Hematopoietic multipotent progenitor cell (in vitro differentiated cells): ENCODE results near the gene TMEM254. TPM values are rescaled to one million over a fixed set of nuclear protein-coding genes. Genes with fewer than 3 reads are reported as not detected.
"Not testable (repeated sequence)": the region's sequence is repeated elsewhere in the genome, so short reads cannot be mapped to it uniquely, and the experiment has no call there.

Experiments used
- DNase-seq, 3 donors: peaks; one replicate each; pipeline ENCODE4 v3.0.0-alpha.2; 2011 to 2015; ENCODE audit warnings: low read depth in 2 of 3, low spot score in 2 of 3
- total RNA-seq: library from RNA; depleted of rRNA; stranded (reverse); fragments of >200 nt; gene quantifications from one replicate; pipeline ENCODE4 v1.2.3, GENCODE V29; 2012

TMEM254 gene
- total RNA-seq, 1 donor, result 16.7 TPM

- DNase-seq, result no peak
Observed at GRCh38 chr10:80131499-80131901, 53.0 kb downstream of the TMEM254 start.

DNA sequence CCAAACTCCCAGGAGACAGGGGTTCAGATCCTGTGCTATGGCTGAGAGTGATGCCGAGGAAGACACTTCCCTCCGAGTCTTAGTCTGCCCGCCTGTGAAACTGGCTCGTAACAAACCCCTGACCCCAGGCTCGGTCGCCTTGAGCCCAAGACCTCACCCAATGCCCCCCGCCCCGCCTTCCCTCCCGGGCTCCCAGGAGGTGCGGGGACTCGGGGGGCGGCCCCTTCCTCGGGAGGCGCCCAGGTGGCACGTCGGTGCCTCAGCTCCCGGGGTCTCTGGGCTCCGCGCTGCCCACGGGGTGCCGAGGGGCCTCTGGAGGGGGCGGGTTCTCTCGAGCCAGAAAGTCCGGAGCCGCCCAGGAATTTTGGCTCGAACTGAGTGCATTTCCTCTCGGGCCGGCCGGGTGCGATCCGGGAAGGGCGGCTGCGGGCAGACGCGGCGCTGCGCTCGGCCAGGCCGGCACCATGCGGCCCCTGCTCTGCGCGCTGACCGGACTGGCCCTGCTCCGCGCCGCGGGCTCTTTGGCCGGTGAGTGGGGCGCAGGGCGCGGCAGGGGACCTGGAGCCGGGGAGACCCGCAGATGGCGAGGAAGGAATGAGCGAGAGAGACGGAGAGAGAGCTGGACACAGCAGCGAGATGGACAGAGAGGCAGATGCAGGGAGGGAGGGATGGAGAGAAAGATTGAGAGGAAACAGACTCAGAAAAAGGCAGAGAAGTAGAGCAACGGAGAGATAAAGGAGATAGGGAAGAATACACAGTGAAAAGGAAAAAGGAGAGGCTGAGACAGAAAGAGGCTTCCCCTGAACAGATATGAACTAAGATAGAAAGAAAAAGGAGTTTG lies 54.1 kb downstream of the TMEM254 start, which contains the start of gene PLAC9:
Gene PLAC9, plus strand, starts transcription at position 432 of the 841 bp plus-strand sequence. Its CDS starts 33 bp downstream, at position 465.
- DNase-seq, result no peak

GRCh38 chr10:80133206-80133605 lies 54.7 kb downstream of the TMEM254 start:
- DNase-seq, result no peak

GRCh38 chr10:80133687-80134086 lies 55.2 kb downstream of the TMEM254 start:
- not testable (repeated sequence) for DNase-seq

GRCh38 chr10:80136134-80136571 lies 57.7 kb downstream of the TMEM254 start:
- DNase-seq, result no peak

DNA sequence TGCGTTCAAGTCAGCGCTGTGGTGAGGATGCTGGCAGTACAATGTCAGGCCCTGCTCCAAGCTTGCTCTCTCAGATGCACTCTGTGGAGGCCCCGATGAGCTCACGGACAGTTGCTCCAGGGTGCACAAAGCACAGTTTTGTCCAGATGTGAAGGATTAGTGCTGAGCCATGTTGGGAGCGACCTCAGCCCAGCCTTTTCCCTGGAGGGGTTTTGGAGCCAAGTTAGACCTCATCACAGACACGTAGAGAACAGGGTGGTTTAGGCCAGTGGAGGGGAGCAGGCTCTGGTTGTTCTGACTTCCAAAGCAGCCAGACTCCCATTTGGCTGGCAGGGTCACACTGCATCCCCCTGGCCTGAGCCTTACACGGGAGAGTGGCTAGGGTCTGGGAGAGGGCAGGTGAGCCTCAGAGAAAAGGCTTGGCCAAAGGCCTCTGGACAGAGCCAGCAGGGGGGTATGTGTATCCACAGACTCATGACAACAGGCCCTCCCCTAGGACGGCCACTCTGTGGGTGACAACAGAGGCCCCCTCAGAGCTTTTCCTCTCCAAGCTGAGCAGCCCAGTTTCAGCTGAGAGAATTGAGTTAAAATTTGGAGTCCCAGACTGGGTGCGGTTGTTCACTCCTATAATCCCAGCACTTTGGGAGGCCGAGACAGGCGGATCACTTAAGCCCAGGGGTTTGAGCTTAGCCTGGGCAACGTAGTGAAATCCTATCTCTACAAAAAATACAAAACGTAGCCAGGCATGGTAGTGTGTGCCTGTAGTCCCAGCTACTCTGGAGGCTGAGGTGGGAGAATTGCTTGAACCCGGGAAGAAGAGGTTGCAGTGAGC lies 58.8 kb downstream of the TMEM254 start:
- no peak for DNase-seq

GRCh38 chr10:80137920-80138319 lies 59.5 kb downstream of the TMEM254 start:
- DNase-seq, result no peak

- no peak for DNase-seq
Observed at GRCh38 chr10:80139265-80139664, 60.8 kb downstream of the TMEM254 start.

DNA sequence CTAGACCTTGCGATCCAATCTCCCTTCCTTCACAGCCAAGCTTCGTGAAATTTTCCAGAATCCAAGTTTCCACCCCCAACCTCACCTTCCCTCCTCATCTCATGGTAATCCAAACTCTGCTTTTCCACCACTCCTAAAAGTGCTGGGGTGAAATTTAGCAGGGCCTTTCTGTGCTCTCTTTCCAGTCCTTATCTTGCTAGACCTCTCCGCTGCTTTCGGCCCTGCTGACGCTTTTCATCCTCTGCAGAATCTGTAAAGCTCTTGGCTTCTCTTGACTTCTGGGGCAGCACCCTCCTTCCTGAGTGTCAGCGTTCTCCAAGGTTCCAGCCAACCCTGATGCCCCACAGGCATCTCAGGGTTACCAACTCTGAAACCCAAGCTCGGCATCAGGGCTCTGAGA lies 61.8 kb downstream of the TMEM254 start:
- no peak for DNase-seq

DNA sequence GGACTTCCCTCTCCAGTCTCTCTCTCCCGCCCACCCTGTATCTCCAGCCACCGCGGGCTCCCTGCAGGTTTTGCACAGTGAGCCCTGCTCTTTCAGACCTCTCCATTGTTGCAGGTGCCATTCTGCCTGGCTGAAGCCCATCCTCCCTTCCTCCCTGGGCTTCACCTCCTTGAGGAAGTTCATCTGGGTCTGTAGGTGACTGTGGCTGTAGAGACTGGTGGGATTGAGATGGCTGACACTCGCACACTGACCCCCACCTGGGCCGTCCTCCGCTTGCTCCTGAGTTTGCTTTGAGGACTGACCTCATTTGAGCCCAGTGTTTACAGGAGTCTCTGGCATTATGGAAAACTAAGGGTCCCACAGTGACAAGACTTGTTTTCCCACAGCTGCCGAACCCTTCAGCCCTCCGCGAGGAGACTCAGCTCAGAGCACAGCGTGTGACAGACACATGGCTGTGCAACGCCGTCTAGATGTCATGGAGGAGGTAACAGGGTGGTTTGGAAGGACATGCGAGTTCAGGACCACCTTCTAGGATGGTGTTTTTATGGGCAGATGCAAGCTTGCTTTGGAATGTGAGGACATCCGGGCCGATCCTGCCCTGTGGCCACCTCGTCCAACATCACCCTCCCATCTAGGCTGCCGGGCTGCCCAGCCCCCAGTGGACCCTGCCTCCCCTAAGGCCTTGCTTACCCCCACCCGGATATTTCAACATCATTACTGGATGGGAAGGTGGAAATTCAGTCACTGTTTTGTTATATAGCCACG lies 63.4 kb downstream of the TMEM254 start:
- no peak for DNase-seq

Other genes starting within 250 kb of the TMEM254 start
- gene SFTPD, start 129.6 kb upstream of the TMEM254 start, total RNA-seq, result not detected
- 0.27 TPM for gene PLAC9, start 54.1 kb downstream of the TMEM254 start, total RNA-seq
- gene ANXA11, start 126.9 kb downstream of the TMEM254 start, total RNA-seq, result 54.4 TPM
- gene MAT1A, start 211.0 kb downstream of the TMEM254 start, total RNA-seq, result under 0.01 TPM